ENCODE data around the gene TMEM138.

TMEM138 gene

DNA sequence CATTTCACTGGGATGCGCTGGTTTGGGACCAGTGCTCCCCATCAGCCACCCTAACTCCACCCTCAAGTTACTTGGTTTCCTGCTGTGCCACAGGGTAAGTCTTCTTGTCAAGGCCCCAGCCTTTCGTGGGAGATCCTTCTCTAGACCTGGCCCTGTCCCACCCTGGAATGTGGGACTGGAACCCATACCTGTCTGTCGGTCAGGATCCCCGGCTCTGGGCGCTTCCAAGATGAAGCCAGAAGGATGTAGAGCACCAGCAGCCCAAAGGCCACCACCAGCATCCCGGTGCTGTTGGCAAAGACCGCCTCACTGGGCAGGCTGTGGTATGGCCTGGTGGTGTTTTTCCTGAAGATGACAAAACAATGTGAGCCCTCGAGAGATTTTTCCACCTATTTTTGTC, 11.4 kb upstream of the TMEM138 start:
- TF ChIP-seq ZNF384 (IDR thresholded peaks at IDR 0.05) (no peak), HDGF (IDR thresholded peaks at IDR 0.05; ENCODE audit: borderline replicate concordance) (no peak), SUZ12 (IDR thresholded peaks at IDR 0.05) (no peak), ARNT (IDR thresholded peaks at IDR 0.05) (no peak), L3MBTL2 (conservative IDR thresholded peaks at IDR 0.05) (no peak), LEF1 (IDR thresholded peaks at IDR 0.05; ENCODE audit: borderline replicate concordance) (no peak), CTBP1 (IDR thresholded peaks at IDR 0.05; ENCODE audit: borderline replicate concordance) (no peak), BHLHE40 (IDR thresholded peaks at IDR 0.05; ENCODE audit: borderline replicate concordance) (no peak), FOXK2 (IDR thresholded peaks at IDR 0.05) (no peak), SP1 (IDR thresholded peaks at IDR 0.05) (no peak), NFRKB (IDR thresholded peaks at IDR 0.05) (no peak), ELF4 (IDR thresholded peaks at IDR 0.05) (no peak), FOXM1 (IDR thresholded peaks at IDR 0.05; ENCODE audit: borderline replicate concordance) (no peak), TARDBP (IDR thresholded peaks at IDR 0.05) (no peak), FOXA1 (IDR thresholded peaks at IDR 0.05) (no peak)
- TF ChIP-seq, protein P1, sequence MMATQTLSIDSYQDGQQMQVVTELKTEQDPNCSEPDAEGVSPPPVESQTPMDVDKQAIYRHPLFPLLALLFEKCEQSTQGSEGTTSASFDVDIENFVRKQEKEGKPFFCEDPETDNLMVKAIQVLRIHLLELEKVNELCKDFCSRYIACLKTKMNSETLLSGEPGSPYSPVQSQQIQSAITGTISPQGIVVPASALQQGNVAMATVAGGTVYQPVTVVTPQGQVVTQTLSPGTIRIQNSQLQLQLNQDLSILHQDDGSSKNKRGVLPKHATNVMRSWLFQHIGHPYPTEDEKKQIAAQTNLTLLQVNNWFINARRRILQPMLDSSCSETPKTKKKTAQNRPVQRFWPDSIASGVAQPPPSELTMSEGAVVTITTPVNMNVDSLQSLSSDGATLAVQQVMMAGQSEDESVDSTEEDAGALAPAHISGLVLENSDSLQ (IDR thresholded peaks at IDR 0.05): no peak
- CTCF ChIA-PET: no interaction called here
- no peak for DNase-seq (ENCODE audit: extremely low spot score)
- POLR2A ChIA-PET: interaction anchor here (0.9 to 5.3 kb wide), 2 partner anchors 11 to 19 kb away, joined by 3 to 50 read pairs; partner anchors contain the start of genes CYB561A3 and TMEM138

DNA sequence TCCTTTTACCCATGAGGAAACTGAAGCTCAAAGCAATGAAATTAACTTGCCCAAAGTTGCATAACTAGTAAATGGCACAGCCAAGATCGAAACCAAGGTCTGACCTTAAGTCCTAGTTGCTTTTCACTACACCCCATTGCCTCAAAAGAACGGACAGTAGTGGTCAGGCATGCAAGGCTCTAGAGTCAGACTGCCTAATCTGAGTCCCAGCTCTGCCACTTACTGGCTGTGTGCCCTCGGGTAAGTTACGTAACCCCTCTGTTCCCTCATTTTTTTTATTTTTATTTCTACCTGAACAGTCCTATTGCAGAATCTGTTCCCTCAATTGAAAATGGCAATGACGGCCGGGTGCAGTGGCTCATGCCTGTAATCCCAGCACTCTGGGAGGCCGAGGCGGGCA, 10.1 kb upstream of the TMEM138 start:
- ChIA-PET CTCF (no interaction called here), POLR2A (interaction anchor here (0.6 to 5.3 kb wide), 2 partner anchors 9 to 17 kb away, joined by 3 to 50 read pairs; partner anchors contain the start of genes CYB561A3 and TMEM138)
- no peak for DNase-seq (ENCODE audit: extremely low spot score)
- no peak for TF ChIP-seq NFRKB (IDR thresholded peaks at IDR 0.05)
- TF ChIP-seq FOXA1 (IDR thresholded peaks at IDR 0.05): no peak
- no peak for TF ChIP-seq L3MBTL2 (conservative IDR thresholded peaks at IDR 0.05)
- TF ChIP-seq, protein P1 (IDR thresholded peaks at IDR 0.05): no peak
- TF ChIP-seq BHLHE40 (IDR thresholded peaks at IDR 0.05; ENCODE audit: borderline replicate concordance): no peak
- no peak for TF ChIP-seq TARDBP (IDR thresholded peaks at IDR 0.05)

DNA sequence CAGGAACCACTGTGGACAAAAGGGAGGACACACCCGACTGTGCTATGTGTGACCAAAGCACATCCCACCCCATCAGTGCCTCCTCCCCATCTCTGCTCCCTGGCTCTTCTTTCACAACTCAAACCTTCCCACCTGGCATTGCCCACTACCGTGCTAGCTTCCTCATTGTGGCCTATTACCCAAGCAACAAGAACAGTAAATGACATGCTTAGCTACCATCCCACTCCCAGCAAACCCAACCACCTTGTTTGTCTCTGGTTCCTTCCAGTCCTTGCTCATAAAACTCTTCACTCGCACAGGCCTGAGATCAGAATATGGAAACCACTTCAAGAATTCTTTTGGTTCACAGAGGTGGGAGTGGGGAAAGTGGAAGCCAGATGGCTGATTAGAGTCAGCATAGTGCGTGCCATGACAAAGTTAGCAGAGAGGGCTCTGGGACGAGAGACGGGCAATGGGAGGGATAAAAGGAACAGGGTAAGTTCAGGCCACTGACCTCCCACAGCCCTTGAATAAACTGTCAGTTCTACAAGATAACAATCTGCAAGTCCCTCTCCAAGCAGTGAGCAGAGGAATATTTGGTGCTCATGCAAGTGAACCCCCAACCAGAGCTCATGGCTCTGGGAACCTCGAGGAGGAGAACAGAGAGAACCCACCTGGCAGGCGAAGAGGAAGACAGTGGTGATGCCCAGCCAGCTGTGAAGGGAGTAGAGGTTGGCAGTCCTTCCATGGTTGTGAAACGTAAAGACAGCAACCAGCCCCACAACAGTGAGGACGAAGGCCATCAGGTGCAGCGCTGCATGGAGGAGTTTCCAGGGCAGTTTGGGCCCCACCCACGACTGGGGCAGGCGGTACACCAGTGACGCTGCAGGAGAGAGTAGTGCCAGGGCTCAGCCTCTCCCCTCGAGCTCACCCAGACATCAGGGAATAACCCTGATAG, 8.8 kb upstream of the TMEM138 start:
- CTCF ChIA-PET: interaction anchor here (2.1 kb wide), 1 partner anchor 17 kb away, joined by 8 read pairs; no protein-coding TSS in a partner anchor
- TF ChIP-seq SP1 (IDR thresholded peaks at IDR 0.05) (no peak), HDGF (IDR thresholded peaks at IDR 0.05; ENCODE audit: borderline replicate concordance) (no peak), BHLHE40 (IDR thresholded peaks at IDR 0.05; ENCODE audit: borderline replicate concordance) (no peak), FOXA1 (IDR thresholded peaks at IDR 0.05) (no peak), SUZ12 (IDR thresholded peaks at IDR 0.05) (no peak), CTBP1 (IDR thresholded peaks at IDR 0.05; ENCODE audit: borderline replicate concordance) (no peak), TARDBP (IDR thresholded peaks at IDR 0.05) (no peak), ELF4 (IDR thresholded peaks at IDR 0.05) (no peak), ZNF384 (IDR thresholded peaks at IDR 0.05) (no peak), LEF1 (IDR thresholded peaks at IDR 0.05; ENCODE audit: borderline replicate concordance) (no peak), FOXK2 (IDR thresholded peaks at IDR 0.05) (no peak), NFRKB (IDR thresholded peaks at IDR 0.05) (no peak), L3MBTL2 (conservative IDR thresholded peaks at IDR 0.05) (no peak), ARNT (IDR thresholded peaks at IDR 0.05) (no peak), FOXM1 (IDR thresholded peaks at IDR 0.05; ENCODE audit: borderline replicate concordance) (no peak)
- TF ChIP-seq, protein P1 (IDR thresholded peaks at IDR 0.05): no peak
- POLR2A ChIA-PET: interaction anchor here (1.0 kb wide), 1 partner anchor 10 kb away, joined by 3 read pairs; no protein-coding TSS in a partner anchor
- DNase-seq (ENCODE audit: extremely low spot score): no peak

DNA sequence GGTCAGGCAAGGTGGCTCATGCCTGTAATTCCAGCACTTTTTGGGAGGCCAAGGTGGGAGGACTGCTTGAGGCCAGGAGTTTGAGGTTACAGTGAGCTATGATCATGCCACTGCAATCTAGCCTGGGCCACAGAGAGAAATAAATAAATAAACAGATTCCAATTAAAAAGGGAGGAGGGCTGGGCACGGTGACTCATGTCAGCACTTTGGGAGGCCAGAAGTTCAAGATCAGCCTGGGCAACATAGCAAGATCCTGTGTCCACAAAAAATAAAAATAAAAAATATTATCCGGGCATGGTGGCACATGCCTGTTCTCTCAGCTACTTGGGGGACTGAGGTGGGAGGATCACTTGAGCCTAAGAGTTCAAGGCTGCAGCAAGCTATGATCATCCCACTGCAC, 8.0 kb upstream of the TMEM138 start:
- no peak for DNase-seq (ENCODE audit: extremely low spot score)
- ChIA-PET CTCF (interaction anchor here (0.6 to 2.1 kb wide), 2 partner anchors 18 to 77 kb away, joined by 8 read pairs; no protein-coding TSS in a partner anchor), POLR2A (no interaction called here)
- TF ChIP-seq FOXK2 (IDR thresholded peaks at IDR 0.05) (no peak), TARDBP (IDR thresholded peaks at IDR 0.05) (no peak), LEF1 (IDR thresholded peaks at IDR 0.05; ENCODE audit: borderline replicate concordance) (no peak), L3MBTL2 (conservative IDR thresholded peaks at IDR 0.05) (no peak), SUZ12 (IDR thresholded peaks at IDR 0.05) (no peak), NFRKB (IDR thresholded peaks at IDR 0.05) (no peak), ARNT (IDR thresholded peaks at IDR 0.05) (no peak)
- TF ChIP-seq, protein P1 (IDR thresholded peaks at IDR 0.05): no peak

DNA sequence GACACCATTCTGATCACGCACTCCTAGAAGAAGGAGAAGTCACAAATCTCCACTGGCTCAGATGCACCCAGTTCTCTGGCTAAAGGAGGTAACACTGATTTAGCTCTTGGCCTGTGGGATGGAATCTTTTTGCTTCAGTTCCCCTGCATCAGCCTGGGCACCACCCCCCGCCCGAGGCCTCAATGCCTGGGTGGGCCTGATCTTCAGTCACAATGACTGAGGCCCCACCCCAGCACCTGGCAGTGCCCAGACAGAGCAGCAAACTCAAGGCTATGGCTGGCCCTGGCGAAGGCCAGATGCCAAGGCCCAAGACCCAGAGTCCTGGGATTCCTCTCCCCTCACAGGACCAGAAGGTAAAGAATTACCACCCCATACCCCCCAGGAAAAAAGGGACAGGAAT, 5.5 kb upstream of the TMEM138 start:
- ChIA-PET POLR2A (no interaction called here), CTCF (interaction anchor here (0.6 kb wide), 1 partner anchor 60 kb away, joined by 3 read pairs; no protein-coding TSS in a partner anchor)
- TF ChIP-seq SUZ12 (IDR thresholded peaks at IDR 0.05): no peak
- TF ChIP-seq ARNT (IDR thresholded peaks at IDR 0.05): no peak
- no peak for DNase-seq (ENCODE audit: extremely low spot score)
